CD1c-positive myeloid dendritic cell (primary cell): ENCODE data around the gene TAF3.

Experiments
- DNase-seq: peaks from one replicate; pipeline ENCODE4 v3.0.0-alpha.2; 2016; ENCODE audit errors: extremely low spot score

The TAF3 gene

GRCh38 chr10:8045726-8046494, 227.6 kb downstream of the TAF3 start:
- no peak for DNase-seq

- no peak for DNase-seq
Measured at GRCh38 chr10:8047452-8048280, 229.4 kb downstream of the TAF3 start.

GRCh38 chr10:8048281-8049008, 230.1 kb downstream of the TAF3 start:
- DNase-seq: no peak

- no peak for DNase-seq
Measured at GRCh38 chr10:8049045-8049864, 230.9 kb downstream of the TAF3 start.

DNA sequence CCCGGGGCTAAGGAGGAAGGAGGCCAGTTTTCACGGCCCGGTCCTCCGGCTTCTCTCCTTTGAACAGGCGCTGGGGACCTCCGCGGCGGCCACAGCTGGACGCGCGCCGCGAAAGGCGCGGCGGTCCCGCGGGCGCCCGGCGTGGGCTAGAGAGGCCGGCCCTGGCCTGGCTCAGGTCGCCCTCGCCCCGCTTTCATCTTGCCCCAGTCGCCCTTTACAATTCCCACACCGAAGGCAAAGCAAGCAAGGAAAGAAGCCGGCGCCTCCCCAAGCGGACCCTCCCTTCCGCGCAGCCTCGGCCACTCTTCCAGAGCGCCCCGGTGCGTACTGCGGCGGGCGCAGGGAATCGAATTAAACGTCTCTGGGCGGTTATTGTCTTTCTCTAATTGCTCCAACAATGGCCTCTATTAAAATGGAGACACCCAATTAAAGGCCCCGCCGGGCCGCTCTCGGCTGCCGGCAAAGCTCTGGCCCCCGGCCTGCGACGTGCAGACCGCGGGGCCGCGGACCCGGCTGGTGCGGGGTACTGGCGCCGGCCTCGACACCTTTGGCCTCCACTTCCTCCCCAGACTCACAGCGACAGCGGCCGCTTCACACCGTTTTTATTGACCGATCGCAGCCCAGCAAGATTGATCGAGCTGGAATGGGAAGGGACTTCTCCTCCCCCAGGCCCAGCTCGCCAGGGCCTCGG, 231.7 kb downstream of the TAF3 start:
- DNase-seq: no peak

DNA sequence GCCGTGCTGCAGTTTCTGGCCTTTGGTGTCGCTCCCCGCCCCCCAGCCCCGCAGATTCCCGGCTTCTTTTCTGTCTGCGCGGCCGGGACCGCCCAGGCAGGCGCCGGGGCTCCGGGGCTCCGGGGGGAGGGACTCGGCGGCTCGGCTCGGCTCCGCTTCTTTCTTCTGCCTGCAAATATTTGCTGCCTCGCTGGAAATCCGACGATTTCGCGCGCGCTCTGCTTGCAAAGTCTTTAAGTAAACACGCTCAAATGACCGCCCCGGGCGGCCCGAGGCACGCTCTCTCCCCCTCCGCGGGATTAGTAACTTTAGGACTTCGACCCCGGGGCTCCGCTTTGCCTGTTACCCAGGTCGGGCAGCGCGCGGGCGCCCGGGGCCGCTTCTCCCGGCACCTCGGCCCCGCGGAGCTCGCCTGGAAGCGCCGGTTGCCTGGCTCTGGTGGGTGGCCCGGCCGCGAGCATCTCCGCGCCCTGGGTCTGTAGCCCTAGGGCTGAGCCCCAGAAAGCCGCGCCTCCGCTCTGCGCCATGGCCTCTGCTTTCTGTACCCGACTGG, 232.3 kb downstream of the TAF3 start:
- DNase-seq: no peak

- no peak for DNase-seq
Measured at GRCh38 chr10:8051109-8051821, 233.0 kb downstream of the TAF3 start.

GRCh38 chr10:8051851-8052257, 233.5 kb downstream of the TAF3 start:
- no peak for DNase-seq

- DNase-seq: no peak
Measured at GRCh38 chr10:8052341-8052955, 234.1 kb downstream of the TAF3 start.

DNA sequence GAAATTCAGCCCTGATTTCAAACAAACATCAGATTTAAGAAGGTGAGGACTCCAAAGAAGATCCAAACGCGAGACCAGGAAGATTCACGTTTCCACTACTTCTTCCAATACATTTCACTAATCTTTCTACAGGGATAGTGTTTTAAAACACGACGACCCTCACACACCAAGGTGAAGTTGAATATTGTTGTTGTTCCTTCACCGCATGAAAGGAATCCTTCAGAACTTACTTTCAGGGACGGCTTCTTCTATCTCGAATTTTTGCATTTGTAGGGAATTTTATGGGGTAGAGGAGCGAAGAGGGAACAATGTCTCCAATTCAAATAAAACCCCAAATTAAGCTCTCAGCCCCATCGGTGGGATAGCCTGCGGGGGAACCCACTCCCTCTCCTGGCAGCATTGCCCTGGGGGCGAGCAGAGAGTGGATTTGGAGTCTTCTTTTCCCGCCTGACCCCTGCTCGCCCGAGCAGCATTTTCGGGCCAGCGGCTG, 234.7 kb downstream of the TAF3 start:
- no peak for DNase-seq

DNA sequence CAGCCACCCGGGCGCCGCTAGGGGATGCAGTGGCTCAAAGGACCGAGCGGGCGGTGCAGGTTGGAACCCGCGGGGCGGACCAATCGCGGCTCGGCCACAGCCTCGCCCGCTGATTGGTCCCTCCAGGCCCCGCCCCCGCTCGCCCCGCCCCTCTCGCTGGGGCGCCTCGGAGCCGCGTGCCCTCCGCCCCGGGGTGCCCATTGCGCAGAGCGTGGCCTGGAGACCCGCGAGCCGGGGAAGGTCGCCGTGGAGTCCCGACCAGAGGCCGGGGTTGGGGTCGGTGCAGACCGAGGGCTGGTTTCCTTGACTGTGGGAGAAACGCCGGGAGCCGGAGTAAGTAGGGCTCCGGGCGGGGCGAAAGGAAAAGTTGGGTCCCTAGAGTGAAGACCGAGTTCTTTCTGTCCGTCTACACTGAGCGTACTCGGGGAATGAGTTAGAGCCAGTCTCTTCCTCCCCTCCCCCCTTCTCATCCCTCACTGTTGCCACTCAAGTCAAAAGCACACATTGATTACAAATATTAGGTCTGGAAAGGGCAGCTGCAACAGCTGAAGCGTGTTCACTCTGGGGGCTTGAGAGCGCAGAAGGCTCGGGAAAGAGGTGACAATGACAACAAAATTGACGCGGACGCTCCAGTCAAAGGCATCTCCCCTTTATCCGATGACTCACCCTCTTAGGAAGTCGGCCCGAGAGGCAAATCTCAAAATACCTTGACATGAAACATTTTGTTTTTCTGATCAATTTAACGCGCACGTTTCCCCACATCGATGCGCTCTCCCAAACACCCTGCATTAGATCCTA, 235.3 kb downstream of the TAF3 start:
- DNase-seq: peak; percentile 83

DNA sequence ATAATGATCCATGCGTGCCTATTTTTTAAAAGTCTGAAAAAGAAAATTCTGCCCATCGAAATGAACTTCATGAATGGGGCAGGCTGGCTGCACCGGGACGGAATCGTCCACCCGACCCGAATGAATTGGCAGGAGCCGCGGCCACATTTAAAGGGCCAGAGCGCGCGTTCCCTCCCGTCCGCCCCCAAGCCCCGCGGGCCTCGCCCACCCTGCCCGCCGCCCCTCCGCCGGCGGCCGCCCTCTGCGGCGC, 235.9 kb downstream of the TAF3 start:
- no peak for DNase-seq

GRCh38 chr10:8054494-8055407, 236.4 kb downstream of the TAF3 start, which contains the start of gene GATA3:
Gene GATA3, plus strand, starts transcription at chr10:8054688. Its CDS starts 968 bp downstream, at chr10:8055656.
- DNase-seq: peak; percentile 60

DNA sequence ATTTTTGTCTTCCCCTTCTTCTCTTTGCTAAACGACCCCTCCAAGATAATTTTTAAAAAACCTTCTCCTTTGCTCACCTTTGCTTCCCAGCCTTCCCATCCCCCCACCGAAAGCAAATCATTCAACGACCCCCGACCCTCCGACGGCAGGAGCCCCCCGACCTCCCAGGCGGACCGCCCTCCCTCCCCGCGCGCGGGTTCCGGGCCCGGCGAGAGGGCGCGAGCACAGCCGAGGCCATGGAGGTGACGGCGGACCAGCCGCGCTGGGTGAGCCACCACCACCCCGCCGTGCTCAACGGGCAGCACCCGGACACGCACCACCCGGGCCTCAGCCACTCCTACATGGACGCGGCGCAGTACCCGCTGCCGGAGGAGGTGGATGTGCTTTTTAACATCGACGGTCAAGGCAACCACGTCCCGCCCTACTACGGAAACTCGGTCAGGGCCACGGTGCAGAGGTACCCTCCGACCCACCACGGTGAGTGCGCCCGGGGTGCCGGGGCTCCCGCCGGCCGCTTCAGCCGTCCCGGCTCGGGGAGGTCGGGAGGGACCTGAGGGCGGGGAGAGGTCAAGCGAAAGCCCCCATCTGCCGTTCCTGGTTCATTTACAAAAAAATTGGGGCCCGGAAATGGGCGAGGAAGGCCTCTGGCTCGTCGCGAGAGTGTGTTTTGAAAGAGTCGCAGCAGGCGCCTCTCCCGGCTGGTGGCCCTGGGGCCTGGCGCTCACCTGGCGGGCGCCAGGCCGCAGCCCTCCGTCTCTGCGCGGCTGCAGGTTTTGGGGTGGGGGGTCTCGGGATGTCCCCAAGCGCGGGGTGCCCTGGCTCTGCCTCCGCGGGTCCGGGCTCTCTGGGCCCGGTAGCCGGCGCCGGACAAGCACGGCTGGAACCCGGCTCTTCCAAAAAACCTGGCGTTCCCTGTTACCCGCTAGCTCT, 237.4 kb downstream of the TAF3 start:
- no peak for DNase-seq

DNA sequence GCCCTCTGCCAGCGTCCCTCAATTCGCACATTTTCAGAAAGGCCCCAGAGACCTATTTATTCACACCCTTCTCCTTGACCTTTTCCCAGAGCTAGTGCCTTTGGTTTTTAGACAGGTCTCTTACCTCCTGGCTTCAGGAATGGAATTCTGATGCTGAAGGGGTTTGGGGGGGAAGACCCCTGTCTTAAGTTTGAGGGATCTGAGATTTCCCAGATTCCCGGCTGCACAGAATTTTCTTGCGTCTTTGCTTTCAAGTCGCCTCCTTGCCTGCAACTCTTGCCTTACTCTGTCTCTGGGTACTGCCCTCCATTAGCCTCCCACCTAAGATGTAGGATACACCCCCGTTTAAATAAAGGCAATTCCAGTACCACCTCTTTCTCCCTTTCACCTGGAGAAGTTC, 238.1 kb downstream of the TAF3 start:
- no peak for DNase-seq

DNA sequence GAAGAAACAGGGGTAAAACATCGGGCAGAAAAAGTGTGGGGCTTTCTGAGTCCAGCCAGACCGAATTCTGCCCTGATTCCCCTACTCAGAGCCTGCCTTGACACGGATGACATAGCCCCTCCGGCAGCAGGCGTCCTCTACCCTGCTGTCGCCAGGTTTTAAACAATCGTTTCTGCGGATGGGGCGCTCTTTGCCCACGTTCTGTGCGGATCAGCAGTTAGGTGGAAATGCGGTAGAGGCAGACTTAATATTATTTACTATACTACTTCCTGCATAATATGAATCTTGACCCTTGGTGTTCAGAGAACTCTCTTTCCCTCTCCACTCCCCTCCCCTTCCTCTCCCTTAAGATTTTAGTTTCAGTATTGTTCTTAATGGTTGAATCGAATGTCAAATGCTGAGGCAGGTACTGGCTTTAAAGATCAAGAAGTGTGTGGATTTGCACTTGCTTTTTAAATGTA, 238.6 kb downstream of the TAF3 start:
- no peak for DNase-seq
